ENCODE results near the gene NXPE3.
"Not testable (repeated sequence)": the region's sequence is repeated elsewhere in the genome, so short reads cannot be mapped to it uniquely, and the experiment has no call there.

Gene NXPE3

DNA sequence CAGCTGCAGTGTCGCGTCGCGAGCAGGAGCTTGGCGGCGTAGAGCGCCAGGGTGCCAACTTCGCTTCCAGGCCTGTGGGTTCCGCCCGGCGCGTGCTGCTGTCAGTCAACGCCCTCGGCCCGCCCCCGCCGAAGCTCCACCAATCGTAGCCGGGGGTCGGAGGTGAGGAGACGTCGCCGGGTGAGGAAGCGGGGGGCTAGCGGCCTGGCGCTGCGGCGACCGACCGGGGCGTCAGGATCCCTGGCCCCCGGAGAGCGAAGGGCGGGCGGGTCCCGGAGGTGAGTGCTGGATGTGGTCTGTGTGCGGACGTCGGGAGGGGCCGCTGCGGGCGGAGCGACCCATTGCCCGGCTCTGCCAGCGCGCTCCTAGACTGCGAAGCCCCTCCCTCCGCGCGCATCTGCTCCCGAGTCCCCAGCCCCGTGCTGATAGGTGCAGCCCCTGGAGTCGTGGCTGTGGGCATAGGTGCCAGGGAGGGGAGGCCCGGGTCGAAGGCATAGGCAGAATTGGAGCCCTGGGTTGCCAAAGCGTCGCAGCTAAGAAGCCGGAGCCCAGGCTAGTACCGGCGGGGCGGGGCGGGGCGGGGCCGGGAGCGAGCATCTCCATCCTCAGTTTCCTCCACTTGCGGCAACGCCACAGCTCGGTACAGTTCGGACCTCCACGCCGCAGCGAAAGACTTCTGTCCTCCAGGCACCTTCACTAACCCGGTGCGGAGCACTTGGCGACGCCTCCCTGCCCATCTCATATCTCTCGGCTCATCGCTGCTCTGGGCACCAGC lies at the start of gene NXPE3:
TSS of gene NXPE3 (plus strand) at position 165 of the 775 bp plus-strand sequence. CDS start 6,386 bp downstream, outside the sequence.
- H3K9me3 ChIP-seq, result no peaks in the 10 kb centered on the region
- peak within 1 kb of the TSS; percentile 81 for H3K4me3 ChIP-seq
- peaks cover 23% of the 10 kb centered on the region for H3K4me1 ChIP-seq
- DNase-seq (ENCODE audit: low spot score in 2 of 2), result peak; percentile 78 to 94
- H3K27me3 ChIP-seq (ENCODE audit: low read depth), result no peaks in the 10 kb centered on the region
- peaks cover 14% of the 10 kb centered on the region for H3K36me3 ChIP-seq (replicated peaks)
- in situ Hi-C loops (cut with MboI; ENCODE audit: low sequenced_read_pairs), result no loop called here

- Histone ChIP-seq H3K9me3 (no peaks in the 10 kb centered on the region), H3K27me3 (ENCODE audit: low read depth) (no peaks in the 10 kb centered on the region), H3K4me1 (peaks cover 7% of the 10 kb centered on the region; the same call in 1 of the 2 replicates), H3K4me3 (no peak overlapping the region), H3K36me3 (replicated peaks) (peaks cover 37% of the 10 kb centered on the region)
- in situ Hi-C loops (cut with MboI; ENCODE audit: low sequenced_read_pairs), result no loop called here
- DNase-seq (ENCODE audit: low spot score in 2 of 2), result no peak
Observed at GRCh38 chr3:101729586-101729985, 49.4 kb upstream of the NXPE3 start.

- Histone ChIP-seq H3K36me3 (replicated peaks) (peaks cover 49% of the 10 kb centered on the region), H3K27me3 (ENCODE audit: low read depth) (no peaks in the 10 kb centered on the region), H3K9me3 (no peaks in the 10 kb centered on the region), H3K4me1 (peaks cover 7% of the 10 kb centered on the region; the same call in 1 of the 2 replicates), H3K4me3 (no peak overlapping the region)
- DNase-seq (ENCODE audit: low spot score in 2 of 2), result no peak
- in situ Hi-C loops (cut with MboI; ENCODE audit: low sequenced_read_pairs), result no loop called here
Observed at GRCh38 chr3:101730839-101731238, 48.2 kb upstream of the NXPE3 start.

- in situ Hi-C loops (cut with MboI; ENCODE audit: low sequenced_read_pairs), result no loop called here
- H3K4me3 ChIP-seq, result no peak overlapping the region
- no peaks in the 10 kb centered on the region for H3K9me3 ChIP-seq
- peaks cover 59% of the 10 kb centered on the region for H3K36me3 ChIP-seq (replicated peaks)
- DNase-seq (ENCODE audit: low spot score in 2 of 2), result no peak
- no peaks in the 10 kb centered on the region for H3K4me1 ChIP-seq
- H3K27me3 ChIP-seq (ENCODE audit: low read depth), result no peaks in the 10 kb centered on the region
Observed at GRCh38 chr3:101732240-101732641, 46.8 kb upstream of the NXPE3 start.

GRCh38 chr3:101735833-101736232 lies 43.2 kb upstream of the NXPE3 start:
- no peaks in the 10 kb centered on the region for H3K4me1 ChIP-seq
- DNase-seq (ENCODE audit: low spot score in 2 of 2), result no peak
- peaks cover 2% of the 10 kb centered on the region; the same call in 1 of the 2 replicates for H3K9me3 ChIP-seq
- peaks cover 52% of the 10 kb centered on the region for H3K36me3 ChIP-seq (replicated peaks)
- no peaks in the 10 kb centered on the region for H3K27me3 ChIP-seq (ENCODE audit: low read depth)
- no peak overlapping the region for H3K4me3 ChIP-seq
- in situ Hi-C loops (cut with MboI; ENCODE audit: low sequenced_read_pairs), result no loop called here

GRCh38 chr3:101741914-101742313 lies 37.1 kb upstream of the NXPE3 start:
- H3K36me3 ChIP-seq (replicated peaks); H3K27me3 ChIP-seq (ENCODE audit: low read depth); H3K4me3 ChIP-seq; in situ Hi-C loops (cut with MboI; ENCODE audit: low sequenced_read_pairs); DNase-seq (ENCODE audit: low spot score in 2 of 2); H3K4me1 ChIP-seq; H3K9me3 ChIP-seq: not testable (repeated sequence)

- no peaks in the 10 kb centered on the region for H3K27me3 ChIP-seq (ENCODE audit: low read depth)
- in situ Hi-C loops (cut with MboI; ENCODE audit: low sequenced_read_pairs), result no loop called here
- no peaks in the 10 kb centered on the region for H3K4me1 ChIP-seq
- no peak overlapping the region for H3K4me3 ChIP-seq
- no peaks in the 10 kb centered on the region for H3K36me3 ChIP-seq (replicated peaks)
- no peaks in the 10 kb centered on the region for H3K9me3 ChIP-seq
- no peak for DNase-seq (ENCODE audit: low spot score in 2 of 2)
Observed at GRCh38 chr3:101744811-101745210, 34.2 kb upstream of the NXPE3 start.

GRCh38 chr3:101745934-101746333 lies 33.1 kb upstream of the NXPE3 start:
- H3K4me3 ChIP-seq; H3K27me3 ChIP-seq (ENCODE audit: low read depth); in situ Hi-C loops (cut with MboI; ENCODE audit: low sequenced_read_pairs); H3K9me3 ChIP-seq; DNase-seq (ENCODE audit: low spot score in 2 of 2); H3K4me1 ChIP-seq; H3K36me3 ChIP-seq (replicated peaks): not testable (repeated sequence)

DNA sequence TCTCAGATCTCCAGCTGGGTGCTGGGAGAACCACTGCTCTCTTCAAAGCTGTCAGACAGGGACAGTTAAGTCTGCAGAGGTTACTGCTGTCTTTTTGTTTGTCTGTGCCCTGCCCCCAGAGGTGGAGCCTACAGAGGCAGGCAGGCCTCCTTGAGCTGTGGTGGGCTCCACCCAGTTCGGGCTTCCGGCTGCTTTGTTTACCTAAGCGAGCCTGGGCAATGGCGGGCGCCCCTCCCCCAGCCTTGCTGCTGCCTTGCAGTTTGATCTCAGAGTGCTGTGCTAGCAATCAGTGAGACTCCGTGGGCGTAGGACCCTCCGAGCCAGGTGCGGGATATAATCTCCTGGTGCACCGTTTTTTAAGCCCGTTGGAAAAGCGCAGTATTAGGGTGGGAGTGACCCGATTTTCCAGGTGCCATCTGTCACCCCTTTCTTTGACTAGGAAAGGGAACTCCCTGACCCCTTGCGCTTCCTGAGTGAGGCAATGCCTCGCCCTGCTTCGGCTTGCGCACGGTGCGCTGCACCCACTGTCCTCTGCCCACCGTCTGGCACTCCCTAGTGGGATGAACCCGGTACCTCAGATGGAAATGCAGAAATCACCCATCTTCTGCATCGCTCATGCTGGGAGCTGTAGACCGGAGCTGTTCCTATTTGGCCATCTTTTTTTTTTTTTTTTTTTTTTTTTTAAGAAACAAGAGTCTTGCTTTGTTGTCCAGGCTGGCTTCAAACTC lies 25.5 kb upstream of the NXPE3 start:
- H3K36me3 ChIP-seq (replicated peaks), result peaks cover 30% of the 10 kb centered on the region
- H3K27me3 ChIP-seq (ENCODE audit: low read depth); in situ Hi-C loops (cut with MboI; ENCODE audit: low sequenced_read_pairs); H3K9me3 ChIP-seq; H3K4me1 ChIP-seq; H3K4me3 ChIP-seq: not testable (repeated sequence)
- peak in 1 of 2 experiments; percentile 60 for DNase-seq (ENCODE audit: low spot score in 2 of 2)

DNA sequence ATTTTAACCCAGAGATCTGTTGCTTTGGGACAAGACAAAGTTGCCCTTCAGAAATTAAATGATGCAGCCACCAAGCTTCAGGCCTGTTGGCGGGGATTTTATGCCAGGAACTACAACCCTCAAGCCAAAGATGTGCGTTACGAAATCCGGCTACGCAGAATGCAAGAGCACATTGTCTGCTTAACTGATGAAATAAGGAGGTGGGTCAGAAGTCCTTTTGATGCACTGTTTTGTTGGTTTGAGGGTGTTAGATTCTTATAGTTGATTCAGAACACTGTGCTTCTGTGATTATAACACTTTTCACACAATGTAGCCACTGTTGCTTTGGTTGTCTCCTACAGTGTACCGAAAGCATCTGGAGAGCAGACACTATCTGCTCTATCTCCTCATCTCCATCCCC lies 20.8 kb upstream of the NXPE3 start:
- in situ Hi-C loops (cut with MboI; ENCODE audit: low sequenced_read_pairs), result no loop called here
- H3K4me1 ChIP-seq, result no peaks in the 10 kb centered on the region
- no peak for DNase-seq (ENCODE audit: low spot score in 2 of 2)
- H3K9me3 ChIP-seq, result no peaks in the 10 kb centered on the region
- no peak overlapping the region for H3K4me3 ChIP-seq
- no peaks in the 10 kb centered on the region for H3K27me3 ChIP-seq (ENCODE audit: low read depth)
- peaks cover 44% of the 10 kb centered on the region for H3K36me3 ChIP-seq (replicated peaks)

DNA sequence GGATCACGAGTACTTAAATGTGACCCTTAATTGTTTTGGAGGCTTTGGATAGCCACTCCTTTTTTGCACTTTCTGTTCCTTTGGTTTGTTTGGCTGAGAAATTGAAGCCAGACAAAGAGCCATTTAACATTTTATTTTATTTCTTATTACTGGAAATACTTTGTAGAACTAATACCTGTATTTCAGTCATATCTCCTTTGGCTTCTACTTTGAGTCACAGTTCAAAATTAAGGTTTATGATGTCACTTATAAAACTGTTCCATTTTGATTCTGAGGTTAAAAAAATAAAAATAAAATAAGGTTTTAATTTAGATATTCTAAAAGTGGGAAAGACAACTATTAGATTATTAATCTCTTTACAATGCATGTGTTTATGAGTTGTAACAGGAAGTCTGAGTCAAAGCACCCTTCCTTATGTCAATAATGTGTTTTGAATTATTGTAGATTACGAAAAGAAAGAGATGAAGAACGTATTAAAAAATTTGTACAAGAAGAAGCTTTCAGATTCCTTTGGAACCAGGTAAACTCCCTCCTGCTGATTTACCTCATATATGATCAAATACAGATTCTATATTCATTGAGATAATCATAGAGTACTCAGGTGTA lies 16.9 kb upstream of the NXPE3 start:
- Histone ChIP-seq H3K4me3 (no peak overlapping the region), H3K36me3 (replicated peaks) (peaks cover 31% of the 10 kb centered on the region), H3K4me1 (no peaks in the 10 kb centered on the region), H3K9me3 (no peaks in the 10 kb centered on the region), H3K27me3 (ENCODE audit: low read depth) (no peaks in the 10 kb centered on the region)
- in situ Hi-C loops (cut with MboI; ENCODE audit: low sequenced_read_pairs), result no loop called here
- no peak for DNase-seq (ENCODE audit: low spot score in 2 of 2)

DNA sequence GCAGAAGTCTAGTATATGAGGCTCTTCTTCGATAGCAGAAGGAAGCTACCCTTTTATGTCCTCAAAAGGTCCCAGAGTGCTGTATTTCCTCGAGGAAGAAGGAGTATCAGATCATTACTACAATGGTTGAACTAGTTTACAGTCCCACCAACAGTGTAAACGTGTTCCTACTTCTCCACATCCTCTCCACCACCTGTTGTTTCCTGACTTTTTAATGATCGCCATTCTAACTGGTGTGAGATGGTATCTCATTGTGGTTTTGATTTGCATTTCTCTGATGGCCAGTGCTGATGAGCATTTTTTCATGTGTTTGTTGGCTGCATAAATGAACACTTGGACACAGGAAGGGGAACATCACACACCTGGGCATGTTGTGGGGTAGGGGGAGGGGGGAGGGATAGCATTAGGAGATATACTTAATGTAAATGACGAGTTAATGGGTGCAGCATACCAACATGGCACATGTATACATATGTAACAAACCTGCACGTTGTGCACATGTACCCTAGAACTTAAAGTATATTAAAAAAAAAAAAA lies 1.2 kb upstream of the NXPE3 start:
- in situ Hi-C loops (cut with MboI; ENCODE audit: low sequenced_read_pairs); H3K4me3 ChIP-seq; H3K27me3 ChIP-seq (ENCODE audit: low read depth); DNase-seq (ENCODE audit: low spot score in 2 of 2); H3K36me3 ChIP-seq (replicated peaks); H3K9me3 ChIP-seq: not testable (repeated sequence)
- H3K4me1 ChIP-seq, result peaks cover 23% of the 10 kb centered on the region

DNA sequence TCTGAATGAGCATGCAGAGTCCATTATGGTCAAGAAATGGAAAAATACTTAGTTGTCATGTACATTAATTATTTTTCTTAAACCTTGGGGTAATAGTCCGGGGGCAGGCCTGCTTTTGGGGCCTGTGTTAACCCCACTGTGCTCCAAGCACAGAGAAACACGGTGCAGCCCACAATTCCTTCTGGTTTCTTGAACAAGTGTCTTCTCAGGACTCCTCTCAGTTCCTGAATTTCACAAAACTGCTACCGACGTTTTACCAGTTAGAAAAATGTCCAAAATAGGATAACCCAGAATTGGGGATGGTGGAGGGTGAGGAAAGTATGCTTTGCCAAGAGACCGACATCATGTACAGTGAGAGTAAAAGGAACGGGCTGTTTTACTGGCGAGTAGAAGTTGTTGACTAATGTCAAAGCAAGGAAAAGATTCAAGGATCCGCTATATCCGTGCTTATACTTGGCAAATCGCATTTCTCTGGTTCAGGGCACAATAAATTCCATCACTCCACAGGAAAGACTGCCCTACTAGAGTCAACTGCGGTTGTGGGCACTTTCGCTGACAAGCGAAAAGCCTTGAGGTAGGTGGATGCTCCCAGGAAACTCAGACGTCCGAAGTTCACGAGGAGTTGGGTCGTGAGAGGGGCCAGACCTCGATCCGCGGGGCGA lies 495 bp upstream of the NXPE3 start:
- H3K4me1 ChIP-seq, result peaks cover 23% of the 10 kb centered on the region
- no peak for DNase-seq (ENCODE audit: low spot score in 2 of 2)
- in situ Hi-C loops (cut with MboI; ENCODE audit: low sequenced_read_pairs), result no loop called here

More for the DNA sequence above, 495 bp upstream of the NXPE3 start:
- no peaks in the 10 kb centered on the region for H3K27me3 ChIP-seq (ENCODE audit: low read depth)
- H3K4me3 ChIP-seq, result peak overlapping the region; percentile 81
- peaks cover 9% of the 10 kb centered on the region for H3K36me3 ChIP-seq (replicated peaks)
- no peaks in the 10 kb centered on the region for H3K9me3 ChIP-seq

Data from HAP-1 (cell line).